SK-N-SH (cell line): ENCODE data around the gene PLPP2. TPM values are rescaled to one million over a fixed set of nuclear protein-coding genes. Genes with fewer than 3 reads are reported as not detected.

Experiments used
- CTCF ChIA-PET: fragments of 300-600, 350-600 bp; formaldehyde crosslinking; extraction: SDS; loops from one replicate; lab custom pipeline; 2021; lab: Yijun Ruan, JAX
- POLR2A ChIA-PET: fragments of 350-600 bp; sonication (Branson Sonifier 250); formaldehyde crosslinking; extraction: SDS; loops from one replicate; lab custom pipeline; 2020; ENCODE audit warnings: antibody characterized with exemption, inconsistent platforms; lab: Yijun Ruan, JAX
- DNase-seq: peaks from one replicate; pipeline ENCODE4 v3.0.0; 2012
- H2AFZ ChIP-seq: fragments of 200-600 bp; sonication (generic); 2 replicates; pipeline ENCODE4 v1.8.1; 2016; ENCODE audit warnings: antibody characterized with exemption, mild to moderate bottlenecking, low read depth
- H3F3A ChIP-seq: fragments of 200-600 bp; sonication (generic); replicated peaks from 2 replicates; pipeline ENCODE3; 2016; ENCODE audit warnings: antibody characterized with exemption, mild to moderate bottlenecking; ENCODE audit not compliant: insufficient read depth
- H3K27ac ChIP-seq, 2 experiments: fragments of 200-500 bp in 1 of 2; fragments of 200-600 bp in 1 of 2; sonication (Bioruptor generic) in 1 of 2; sonication (generic), shearing (Covaris generic) in 1 of 2; 2 replicates each; pipeline versions ENCODE4 v1.5.1 to v1.6.1; 2014 to 2016; ENCODE audit warnings: low read depth in 2 of 2, inconsistent platforms in 1 of 2, low read length in 1 of 2, mild to moderate bottlenecking in 1 of 2, mixed read lengths in 1 of 2
- H3K27me3 ChIP-seq: fragments of 200-600 bp; sonication (generic), shearing (Covaris generic); 2 replicates; pipeline ENCODE4 v1.6.1; 2016; ENCODE audit warnings: mixed run types; ENCODE audit not compliant: insufficient read depth
- H3K36me3 ChIP-seq, 2 experiments: fragments of 200-500 bp in 1 of 2; fragments of 200-600 bp in 1 of 2; sonication (Bioruptor generic) in 1 of 2; sonication (generic) in 1 of 2; replicated peaks in 1 of 2; 2 replicates each; pipeline versions ENCODE3 to v1.5.1; 2014 to 2016; ENCODE audit warnings: low read length in 1 of 2, mild to moderate bottlenecking in 1 of 2; ENCODE audit not compliant: insufficient read depth in 2 of 2, control insufficient read depth in 1 of 2
- H3K4me1 ChIP-seq, 2 experiments: fragments of 200-500 bp in 1 of 2; fragments of 200-600 bp in 1 of 2; sonication (Bioruptor generic) in 1 of 2; sonication (generic), shearing (Covaris generic) in 1 of 2; 2 replicates each; pipeline versions ENCODE4 v1.5.1 to v1.6.1; 2014 to 2016; ENCODE audit warnings: low read depth in 1 of 2, low read length in 1 of 2, mixed run types in 1 of 2; ENCODE audit not compliant: insufficient read depth in 2 of 2, control insufficient read depth in 1 of 2
- H3K4me2 ChIP-seq: fragments of 200-600 bp; sonication (generic), shearing (Covaris generic); 2 replicates; pipeline ENCODE4 v1.6.1; 2017; ENCODE audit warnings: mixed run types
- H3K4me3 ChIP-seq, 2 experiments: fragments of 200-500 bp in 1 of 2; fragments of 200-600 bp in 1 of 2; sonication (Bioruptor generic) in 1 of 2; sonication (generic), shearing (Covaris generic) in 1 of 2; 2 replicates each; pipeline versions ENCODE4 v1.5.1 to v1.8.1; 2014 to 2016; ENCODE audit warnings: low read depth in 2 of 2, inconsistent platforms in 1 of 2, low read length in 1 of 2, mild to moderate bottlenecking in 1 of 2, mixed read lengths in 1 of 2, moderate library complexity in 1 of 2
- H3K79me2 ChIP-seq: fragments of 200-600 bp; sonication (generic); 2 replicates; pipeline ENCODE4 v1.8.1; 2017; ENCODE audit warnings: mild to moderate bottlenecking; ENCODE audit not compliant: insufficient read depth
- H3K9ac ChIP-seq: fragments of 200-600 bp; sonication (generic); 2 replicates; pipeline ENCODE4 v1.6.1; 2017; ENCODE audit warnings: mixed run types
- H3K9me2 ChIP-seq: fragments of 200-600 bp; sonication (generic); 2 replicates; pipeline ENCODE4 v1.6.1; 2017; ENCODE audit warnings: mixed run types
- H3K9me3 ChIP-seq: fragments of 200-600 bp; sonication (generic); 2 replicates; pipeline ENCODE4 v1.6.1; 2017; ENCODE audit warnings: mixed run types, mild to moderate bottlenecking, moderate library complexity
- H4K20me1 ChIP-seq: fragments of 200-600 bp; sonication (generic); 2 replicates; pipeline ENCODE4 v1.6.1; 2017; ENCODE audit warnings: mild to moderate bottlenecking, mixed run types; ENCODE audit not compliant: insufficient read depth
- EZH2phosphoT487 ChIP-seq: fragments of 200-600 bp; sonication (generic); IDR thresholded peaks from 2 replicates; pipeline ENCODE4 v1.6.1; 2017; ENCODE audit warnings: low read depth, mixed run types, mild to moderate bottlenecking, antibody characterized with exemption, moderate library complexity, borderline replicate concordance
- FOXJ3 ChIP-seq: sonication (generic); formaldehyde crosslinking; IDR thresholded peaks from 2 replicates; pipeline ENCODE4 v1.5.1; 2020; ENCODE audit warnings: mild to moderate bottlenecking, missing genetic modification reagents
- GABPA ChIP-seq: IDR thresholded peaks from 2 replicates; pipeline ENCODE4 v1.4.0; 2012; ENCODE audit warnings: low read depth, mild to moderate bottlenecking
- JUND ChIP-seq: IDR thresholded peaks from 2 replicates; pipeline ENCODE4 v1.4.0; 2012
- MAX ChIP-seq: IDR thresholded peaks from 2 replicates; pipeline ENCODE4 v1.4.0; 2012; ENCODE audit warnings: low read depth
- NFIC ChIP-seq: IDR thresholded peaks from 2 replicates; pipeline ENCODE4 v1.4.0; 2012; ENCODE audit warnings: borderline replicate concordance
- NRF1 ChIP-seq: IDR thresholded peaks from 2 replicates; pipeline ENCODE4 v1.6.1; 2012; ENCODE audit warnings: low read depth, mild to moderate bottlenecking, low read length
- PBX3 ChIP-seq: IDR thresholded peaks from 2 replicates; pipeline ENCODE4; 2012
- RCOR1 ChIP-seq: fragments of 150-350 bp; IDR thresholded peaks from 2 replicates; pipeline ENCODE4 v1.6.1; 2017; ENCODE audit warnings: antibody characterized with exemption, low read length
- SIN3A ChIP-seq: IDR thresholded peaks from 2 replicates; pipeline ENCODE4 v1.6.1; 2012; ENCODE audit warnings: low read depth, mild to moderate bottlenecking, low read length, moderate library complexity, borderline replicate concordance
- SMC3 ChIP-seq: IDR thresholded peaks from 2 replicates; pipeline ENCODE4 v1.6.1; 2012; ENCODE audit warnings: low read depth, low read length, improper control_type of control experiment
- TCF12 ChIP-seq: IDR thresholded peaks from 2 replicates; pipeline ENCODE4 v1.4.0; 2012
- USF1 ChIP-seq: IDR thresholded peaks from 2 replicates; pipeline ENCODE4 v1.4.0; 2012; ENCODE audit warnings: low read depth, borderline replicate concordance
- USF2 ChIP-seq: fragments of 150-350 bp; IDR thresholded peaks from 2 replicates; pipeline ENCODE4 v1.6.1; 2017; ENCODE audit warnings: antibody characterized with exemption, low read length, low read depth, borderline replicate concordance
- WGBS: methylation state at CpG from one replicate; pipeline ENCODE4 v1.1.6; 2017; ENCODE audit warnings: low lambda C conversion rate; 5-methylcytosine and 5-hydroxymethylcytosine counted together
- polyA plus RNA-seq, 3 experiments: library from polyadenylated mRNA; depleted of rRNA; stranded (reverse); fragments of >200 nt; gene quantifications; 2 replicates each; pipeline ENCODE4 v1.2.3, GENCODE V29; 2012
- TF ChIP-seq, protein P1 (sequence below): IDR thresholded peaks from 2 replicates; pipeline ENCODE4 v1.6.1; 2012; ENCODE audit warnings: mild to moderate bottlenecking, low read depth, low read length, moderate library complexity

The PLPP2 gene
- polyA plus RNA-seq, 1 of the 3 experiments (the other 2 are of a cell fraction) = 33.6 TPM

GRCh38 chr19:310781-311496, 19.7 kb upstream of the PLPP2 start:
- CTCF ChIA-PET = no interaction called here
- H3K9ac ChIP-seq = no peak overlapping the region
- no peak overlapping the region for H3K27ac ChIP-seq
- H3K4me3 ChIP-seq = no peak overlapping the region
- no peaks in the 10 kb centered on the region for H3K4me1 ChIP-seq
- WGBS = 97% methylated on average over 10 of the region's 24 CpGs
- no peaks in the 10 kb centered on the region for H3F3A ChIP-seq
- POLR2A ChIA-PET = interaction anchor here (1.1 kb wide), 1 partner anchor 17 kb away, joined by 3 read pairs; no protein-coding TSS in a partner anchor
- H3K27me3 ChIP-seq = no peaks in the 10 kb centered on the region
- no peaks in the 10 kb centered on the region for H3K9me2 ChIP-seq
- H3K36me3 ChIP-seq = peaks cover 7 to 55% of the 10 kb centered on the region in 2 experiments
- H3K9me3 ChIP-seq = no peaks in the 10 kb centered on the region
- peaks cover 13% of the 10 kb centered on the region; the same call in 1 of the 2 replicates for H3K79me2 ChIP-seq
- peak; percentile 15 for DNase-seq
- H4K20me1 ChIP-seq = peaks cover 3% of the 10 kb centered on the region; the same call in 1 of the 2 replicates
- no peak overlapping the region for H3K4me2 ChIP-seq
- H2AFZ ChIP-seq = no peak overlapping the region
- TF ChIP-seq TCF12 = no peak
- TF ChIP-seq EZH2phosphoT487 = no peak
- TF ChIP-seq MAX = no peak
- no peak for TF ChIP-seq USF2
- TF ChIP-seq FOXJ3 (CRISPR knock-in tag) = no peak
- no peak for TF ChIP-seq JUND
- no peak for TF ChIP-seq SIN3A
- TF ChIP-seq PBX3 = no peak
- no peak for TF ChIP-seq NFIC
- no peak for TF ChIP-seq RCOR1
- TF ChIP-seq GABPA = no peak
- no peak for TF ChIP-seq USF1
- TF ChIP-seq, protein P1, sequence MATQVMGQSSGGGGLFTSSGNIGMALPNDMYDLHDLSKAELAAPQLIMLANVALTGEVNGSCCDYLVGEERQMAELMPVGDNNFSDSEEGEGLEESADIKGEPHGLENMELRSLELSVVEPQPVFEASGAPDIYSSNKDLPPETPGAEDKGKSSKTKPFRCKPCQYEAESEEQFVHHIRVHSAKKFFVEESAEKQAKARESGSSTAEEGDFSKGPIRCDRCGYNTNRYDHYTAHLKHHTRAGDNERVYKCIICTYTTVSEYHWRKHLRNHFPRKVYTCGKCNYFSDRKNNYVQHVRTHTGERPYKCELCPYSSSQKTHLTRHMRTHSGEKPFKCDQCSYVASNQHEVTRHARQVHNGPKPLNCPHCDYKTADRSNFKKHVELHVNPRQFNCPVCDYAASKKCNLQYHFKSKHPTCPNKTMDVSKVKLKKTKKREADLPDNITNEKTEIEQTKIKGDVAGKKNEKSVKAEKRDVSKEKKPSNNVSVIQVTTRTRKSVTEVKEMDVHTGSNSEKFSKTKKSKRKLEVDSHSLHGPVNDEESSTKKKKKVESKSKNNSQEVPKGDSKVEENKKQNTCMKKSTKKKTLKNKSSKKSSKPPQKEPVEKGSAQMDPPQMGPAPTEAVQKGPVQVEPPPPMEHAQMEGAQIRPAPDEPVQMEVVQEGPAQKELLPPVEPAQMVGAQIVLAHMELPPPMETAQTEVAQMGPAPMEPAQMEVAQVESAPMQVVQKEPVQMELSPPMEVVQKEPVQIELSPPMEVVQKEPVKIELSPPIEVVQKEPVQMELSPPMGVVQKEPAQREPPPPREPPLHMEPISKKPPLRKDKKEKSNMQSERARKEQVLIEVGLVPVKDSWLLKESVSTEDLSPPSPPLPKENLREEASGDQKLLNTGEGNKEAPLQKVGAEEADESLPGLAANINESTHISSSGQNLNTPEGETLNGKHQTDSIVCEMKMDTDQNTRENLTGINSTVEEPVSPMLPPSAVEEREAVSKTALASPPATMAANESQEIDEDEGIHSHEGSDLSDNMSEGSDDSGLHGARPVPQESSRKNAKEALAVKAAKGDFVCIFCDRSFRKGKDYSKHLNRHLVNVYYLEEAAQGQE = no peak
- no peak for TF ChIP-seq SMC3
- no peak for TF ChIP-seq NRF1
